DMS114 treated with DMSO at 0.1 percent for 48 hours (cell line): ENCODE data around the gene CD2.

Source experiments
- DNase-seq: peaks from one replicate; lab custom pipeline; 2025; ENCODE audit not compliant: unreplicated experiment; lab: John Stamatoyannopoulos, UW

CD2 gene

GRCh38 chr1:116817582-116818064 is 63.4 kb downstream of the CD2 start:
- peak; percentile 41 for DNase-seq
